Hepatocyte (in vitro differentiated cells): ENCODE results near the gene TECR. TPM values are rescaled to one million over a fixed set of nuclear protein-coding genes. Genes with fewer than 3 reads are reported as not detected.

ENCODE experiments used
- DNase-seq: peaks from one replicate; pipeline ENCODE4 v3.0.0-alpha.2; 2016; ENCODE audit warnings: low spot score
- H2AFZ ChIP-seq: fragments of 200-600 bp; sonication (generic); 2 replicates; pipeline ENCODE4 v1.6.0; 2016; ENCODE audit warnings: antibody characterized with exemption, mild to moderate bottlenecking
- H3K27ac ChIP-seq: fragments of 200-600 bp; sonication (generic); 2 replicates; pipeline ENCODE4 v1.5.1; 2016; ENCODE audit warnings: mild to moderate bottlenecking
- H3K27me3 ChIP-seq: fragments of 200-600 bp; sonication (generic); 2 replicates; pipeline ENCODE4 v1.6.1; 2016
- H3K36me3 ChIP-seq: fragments of 200-600 bp; sonication (generic); replicated peaks from 2 replicates; pipeline ENCODE4 v1.5.1; 2016; ENCODE audit warnings: low read depth; ENCODE audit not compliant: insufficient read depth
- H3K4me1 ChIP-seq: fragments of 200-600 bp; sonication (generic); 2 replicates; pipeline ENCODE4 v1.5.1; 2016; ENCODE audit warnings: mild to moderate bottlenecking, moderate library complexity; ENCODE audit not compliant: insufficient read depth
- H3K4me2 ChIP-seq: fragments of 200-600 bp; sonication (generic); 2 replicates; pipeline ENCODE4 v1.6.0; 2016
- H3K4me3 ChIP-seq: fragments of 200-600 bp; sonication (generic); 2 replicates; pipeline ENCODE4 v1.5.1; 2016; ENCODE audit warnings: mild to moderate bottlenecking
- H3K79me2 ChIP-seq: fragments of 200-600 bp; sonication (generic); 2 replicates; pipeline ENCODE4 v1.6.0; 2017; ENCODE audit warnings: mild to moderate bottlenecking
- H3K9me2 ChIP-seq: fragments of 200-600 bp; sonication (generic); replicated peaks from 2 replicates; pipeline ENCODE4 v1.6.0; 2017; ENCODE audit warnings: mild to moderate bottlenecking; ENCODE audit not compliant: insufficient read depth
- H3K9me3 ChIP-seq: fragments of 200-600 bp; sonication (generic); 2 replicates; pipeline ENCODE4 v1.5.1; 2016; ENCODE audit warnings: low read depth, mild to moderate bottlenecking
- H4K20me1 ChIP-seq: fragments of 200-600 bp; sonication (generic); 2 replicates; pipeline ENCODE4 v1.6.0; 2016; ENCODE audit warnings: mild to moderate bottlenecking; ENCODE audit not compliant: insufficient read depth, poor library complexity, severe bottlenecking
- EZH2 ChIP-seq: fragments of 200-600 bp; sonication (generic); IDR thresholded peaks from 2 replicates; pipeline ENCODE4 v1.6.1; 2016; ENCODE audit warnings: antibody characterized with exemption, mild to moderate bottlenecking, borderline replicate concordance
- EZH2phosphoT487 ChIP-seq: fragments of 200-600 bp; sonication (generic); IDR thresholded peaks from one replicate; pipeline ENCODE4 v1.6.1; 2018; ENCODE audit warnings: antibody characterized with exemption, mild to moderate bottlenecking, low read depth, moderate library complexity; ENCODE audit not compliant: unreplicated experiment, severe bottlenecking
- WGBS: methylation state at CpG from one replicate; pipeline ENCODE4 v1.1.6; 2016; ENCODE audit warnings: low lambda C conversion rate; ENCODE audit errors: missing lambda C conversion rate; 5-methylcytosine and 5-hydroxymethylcytosine counted together
- polyA plus RNA-seq: library from polyadenylated mRNA; unstranded; fragments of >200 nt; fragmentation: Nextera tagmentation; extraction: Ambion mirVana; gene quantifications from 2 replicates; pipeline ENCODE4 v1.2.1, GENCODE V29; 2016
- total RNA-seq: library from RNA; depleted of rRNA; stranded (reverse); fragments of >200 nt; gene quantifications from 2 replicates; pipeline ENCODE4 v1.2.3, GENCODE V29; 2014
- TF ChIP-seq, protein P1 (sequence below): fragments of 200-600 bp; sonication (generic); IDR thresholded peaks from 2 replicates; pipeline ENCODE4 v1.5.1; 2016; ENCODE audit warnings: antibody characterized with exemption, mild to moderate bottlenecking; ENCODE audit not compliant: poor library complexity

Gene TECR, protein sequence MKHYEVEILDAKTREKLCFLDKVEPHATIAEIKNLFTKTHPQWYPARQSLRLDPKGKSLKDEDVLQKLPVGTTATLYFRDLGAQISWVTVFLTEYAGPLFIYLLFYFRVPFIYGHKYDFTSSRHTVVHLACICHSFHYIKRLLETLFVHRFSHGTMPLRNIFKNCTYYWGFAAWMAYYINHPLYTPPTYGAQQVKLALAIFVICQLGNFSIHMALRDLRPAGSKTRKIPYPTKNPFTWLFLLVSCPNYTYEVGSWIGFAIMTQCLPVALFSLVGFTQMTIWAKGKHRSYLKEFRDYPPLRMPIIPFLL
- total RNA-seq (65.3 and 102 TPM in 2 replicates), polyA plus RNA-seq (366 and 370 TPM in 2 replicates)

DNA sequence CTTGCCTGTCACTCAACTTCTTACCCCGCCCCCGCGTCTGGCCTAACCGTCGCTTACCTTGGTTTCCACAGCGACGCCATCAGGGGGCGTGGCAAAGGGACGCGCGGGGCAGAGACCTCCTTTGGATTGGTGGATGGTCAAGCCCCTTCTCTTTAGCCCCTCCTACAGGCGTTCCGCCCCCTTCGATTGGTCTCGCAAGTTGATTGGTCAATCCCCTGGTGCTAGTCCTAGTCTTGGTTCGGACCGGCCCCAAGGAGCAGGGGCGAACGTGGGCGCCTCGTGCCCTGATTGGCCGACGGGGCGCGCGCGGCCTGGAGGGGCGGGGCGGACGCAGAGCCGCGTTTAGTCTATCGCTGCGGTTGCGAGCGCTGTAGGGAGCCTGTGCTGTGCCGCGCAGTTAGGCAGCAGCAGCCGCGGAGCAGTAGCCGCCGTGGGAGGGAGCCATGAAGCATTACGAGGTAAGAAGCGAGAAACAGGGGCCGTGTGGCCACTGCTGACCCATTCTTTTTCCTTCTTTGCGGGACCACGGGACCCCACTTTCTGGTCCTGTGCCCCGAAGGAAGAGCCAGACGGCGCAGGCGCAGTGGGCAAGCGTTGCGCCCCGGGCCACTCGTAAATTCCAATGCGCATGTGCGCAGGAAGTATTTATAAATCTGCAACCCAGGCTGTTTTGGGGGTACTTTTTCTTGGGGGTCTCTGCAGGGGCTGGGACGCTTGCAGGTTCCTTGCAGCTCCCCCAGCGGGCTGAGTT lies at the start of gene TECR:
TECR (plus strand) TSS at position 341 of the 751 bp plus-strand sequence; CDS start at position 444, 103 bp downstream.
- no peaks in the 10 kb centered on the region for H3K27me3 ChIP-seq
- peak within 1 kb of the TSS; percentile 45 for H2AFZ ChIP-seq
- no peaks in the 10 kb centered on the region for H3K36me3 ChIP-seq
- H3K9me3 ChIP-seq, result no peaks in the 10 kb centered on the region
- WGBS, result 1% methylated on average over 58 of the region's 59 CpGs
- TF ChIP-seq, protein P1, sequence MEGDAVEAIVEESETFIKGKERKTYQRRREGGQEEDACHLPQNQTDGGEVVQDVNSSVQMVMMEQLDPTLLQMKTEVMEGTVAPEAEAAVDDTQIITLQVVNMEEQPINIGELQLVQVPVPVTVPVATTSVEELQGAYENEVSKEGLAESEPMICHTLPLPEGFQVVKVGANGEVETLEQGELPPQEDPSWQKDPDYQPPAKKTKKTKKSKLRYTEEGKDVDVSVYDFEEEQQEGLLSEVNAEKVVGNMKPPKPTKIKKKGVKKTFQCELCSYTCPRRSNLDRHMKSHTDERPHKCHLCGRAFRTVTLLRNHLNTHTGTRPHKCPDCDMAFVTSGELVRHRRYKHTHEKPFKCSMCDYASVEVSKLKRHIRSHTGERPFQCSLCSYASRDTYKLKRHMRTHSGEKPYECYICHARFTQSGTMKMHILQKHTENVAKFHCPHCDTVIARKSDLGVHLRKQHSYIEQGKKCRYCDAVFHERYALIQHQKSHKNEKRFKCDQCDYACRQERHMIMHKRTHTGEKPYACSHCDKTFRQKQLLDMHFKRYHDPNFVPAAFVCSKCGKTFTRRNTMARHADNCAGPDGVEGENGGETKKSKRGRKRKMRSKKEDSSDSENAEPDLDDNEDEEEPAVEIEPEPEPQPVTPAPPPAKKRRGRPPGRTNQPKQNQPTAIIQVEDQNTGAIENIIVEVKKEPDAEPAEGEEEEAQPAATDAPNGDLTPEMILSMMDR, result peak; percentile 13
- TF ChIP-seq EZH2phosphoT487, result no peak
- TF ChIP-seq EZH2, result no peak
- peak within 1 kb of the TSS; percentile 80 for H3K4me2 ChIP-seq
- DNase-seq, result peak; percentile 100
- peaks cover 40% of the 10 kb centered on the region for H3K79me2 ChIP-seq
- H3K9me2 ChIP-seq, result no peaks in the 10 kb centered on the region
- H3K27ac ChIP-seq, result peak within 1 kb of the TSS; percentile 76
- H4K20me1 ChIP-seq, result no peaks in the 10 kb centered on the region
- H3K4me1 ChIP-seq, result peaks cover 4% of the 10 kb centered on the region
- peak within 1 kb of the TSS; percentile 54 for H3K4me3 ChIP-seq

DNA sequence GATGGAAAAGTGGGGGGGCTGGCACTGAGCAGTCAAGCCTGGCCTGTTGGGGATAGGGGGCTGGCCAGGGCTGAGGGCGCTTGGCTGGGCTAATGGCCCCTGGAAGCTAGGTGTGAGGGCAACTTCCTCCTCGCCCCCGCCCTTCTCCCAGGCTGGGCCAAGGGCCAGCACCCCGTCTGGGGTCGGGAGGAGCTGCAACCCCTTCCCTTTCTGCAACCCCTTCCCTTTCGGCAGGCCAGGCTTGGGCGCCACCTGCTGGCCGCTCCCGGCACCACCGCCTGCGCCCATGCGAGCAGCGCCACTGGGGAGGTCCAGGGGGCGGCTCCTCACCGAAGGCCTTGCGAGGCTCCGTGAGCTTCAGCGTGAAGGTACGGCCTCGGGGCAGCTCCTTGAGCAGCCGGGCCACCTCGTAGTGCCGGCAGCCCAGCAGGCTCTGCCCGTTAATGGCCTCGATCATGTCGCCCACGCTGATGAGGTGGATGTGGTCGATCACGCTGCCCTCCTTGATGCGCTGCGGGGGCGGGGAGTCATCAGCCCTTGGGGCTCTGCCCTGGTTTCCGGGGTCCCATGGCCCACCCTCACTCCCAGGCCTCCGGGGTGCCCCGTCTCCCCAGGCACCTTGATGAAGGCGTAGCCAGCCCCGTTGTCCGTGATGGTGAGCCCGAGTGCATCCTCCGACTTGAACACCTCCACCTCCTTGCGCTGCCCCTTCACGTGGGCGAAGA lies 49.3 kb upstream of the TECR start:
- Histone ChIP-seq H3K4me3 (no peak overlapping the region), H3K4me2 (no peak overlapping the region), H2AFZ (no peak overlapping the region), H3K9me3 (no peaks in the 10 kb centered on the region), H3K27me3 (no peaks in the 10 kb centered on the region), H3K36me3 (peaks cover 4% of the 10 kb centered on the region), H4K20me1 (peaks cover 3% of the 10 kb centered on the region), H3K79me2 (no peaks in the 10 kb centered on the region), H3K27ac (no peak overlapping the region), H3K9me2 (no peaks in the 10 kb centered on the region), H3K4me1 (peaks cover 22% of the 10 kb centered on the region)
- no peak for DNase-seq
- 69% methylated on average over 39 of the region's 43 CpGs for WGBS
- no peak for TF ChIP-seq EZH2phosphoT487
- TF ChIP-seq EZH2, result no peak
- TF ChIP-seq, protein P1, result peak; percentile 78

DNA sequence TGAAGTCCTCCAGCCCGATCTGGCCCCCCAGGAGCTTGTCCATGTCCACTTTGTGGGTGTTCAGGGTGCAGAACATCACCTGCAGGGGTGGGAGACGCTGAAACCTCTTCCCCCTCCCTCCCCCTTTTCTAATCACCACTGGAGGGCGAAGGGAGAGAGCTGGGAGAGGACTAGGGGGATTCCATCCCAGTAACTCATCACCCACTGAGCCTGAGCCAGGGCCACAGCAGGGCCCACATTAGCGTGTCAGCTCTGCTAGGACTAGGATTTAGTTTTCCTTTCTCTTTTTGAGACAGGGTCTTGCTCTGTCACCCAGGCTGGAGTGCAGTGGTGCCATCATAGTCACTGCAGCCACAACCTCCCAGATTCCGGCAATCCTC lies 48.7 kb upstream of the TECR start:
- TF ChIP-seq, protein P1, result no peak
- no peak for TF ChIP-seq EZH2
- no peak for TF ChIP-seq EZH2phosphoT487
- Histone ChIP-seq H3K9me3 (no peaks in the 10 kb centered on the region), H3K27ac (no peak overlapping the region), H4K20me1 (peaks cover 3% of the 10 kb centered on the region), H3K4me2 (no peak overlapping the region), H3K79me2 (no peaks in the 10 kb centered on the region), H3K4me1 (peaks cover 16% of the 10 kb centered on the region), H3K36me3 (peaks cover 4% of the 10 kb centered on the region), H3K27me3 (no peaks in the 10 kb centered on the region), H3K9me2 (no peaks in the 10 kb centered on the region), H2AFZ (no peak overlapping the region), H3K4me3 (no peak overlapping the region)
- WGBS, result 84% methylated on average over 5 of the region's 5 CpGs
- DNase-seq, result no peak
